Inflammatory macrophage (primary cell): Measurements from ENCODE around the gene LRIT1.

Source experiments
- DNase-seq, 2 donors: peaks; one replicate each; pipeline ENCODE4 v3.0.0-alpha.2; 2020 to 2022

The LRIT1 gene

DNA sequence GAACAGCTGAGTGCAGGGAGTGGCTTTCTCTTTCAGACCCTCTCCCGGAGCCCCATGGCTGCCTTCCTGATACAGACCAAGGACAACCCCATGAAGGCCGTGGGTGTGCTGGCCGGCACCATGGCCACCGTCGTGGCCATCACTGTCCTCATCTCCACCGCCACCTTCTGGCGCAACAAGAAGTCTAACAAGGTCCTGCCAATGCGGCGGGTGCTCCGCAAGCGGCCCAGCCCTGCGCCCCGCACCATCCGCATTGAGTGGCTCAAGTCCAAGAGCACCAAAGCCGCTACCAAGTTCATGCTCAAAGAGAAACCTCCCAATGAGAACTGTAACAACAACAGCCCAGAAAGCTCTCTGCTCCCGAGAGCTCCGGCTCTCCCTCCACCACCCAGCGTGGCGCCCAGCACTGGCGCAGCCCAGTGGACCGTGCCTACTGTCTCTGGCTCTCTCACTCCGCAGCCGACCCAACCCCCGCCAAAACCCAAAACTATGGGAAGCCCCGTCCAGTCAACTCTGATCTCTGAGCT, 27.2 kb downstream of the LRIT1 start:
- DNase-seq, result no peak

- DNase-seq, result no peak
These were observed 28.3 kb downstream of the LRIT1 start for GRCh38 chr10:84213076-84213475.

DNA sequence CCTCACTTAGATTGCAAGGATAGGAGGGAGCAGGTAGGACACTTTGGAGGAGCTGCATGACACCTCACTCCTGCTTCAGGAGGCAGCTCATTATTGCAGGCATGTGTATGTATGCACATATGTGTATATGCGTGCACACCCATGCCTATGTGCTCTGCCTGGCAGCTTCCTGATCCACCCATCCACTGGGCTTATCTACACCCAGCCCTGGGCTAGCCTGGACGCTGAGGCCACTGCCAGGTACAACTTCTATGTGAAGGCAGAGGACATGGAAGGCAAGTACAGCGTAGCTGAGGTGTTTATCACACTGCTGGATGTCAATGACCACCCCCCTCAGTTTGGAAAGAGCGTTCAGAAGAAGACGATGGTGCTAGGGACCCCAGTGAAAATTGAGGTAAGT, 29.3 kb downstream of the LRIT1 start:
- DNase-seq, result no peak

DNA sequence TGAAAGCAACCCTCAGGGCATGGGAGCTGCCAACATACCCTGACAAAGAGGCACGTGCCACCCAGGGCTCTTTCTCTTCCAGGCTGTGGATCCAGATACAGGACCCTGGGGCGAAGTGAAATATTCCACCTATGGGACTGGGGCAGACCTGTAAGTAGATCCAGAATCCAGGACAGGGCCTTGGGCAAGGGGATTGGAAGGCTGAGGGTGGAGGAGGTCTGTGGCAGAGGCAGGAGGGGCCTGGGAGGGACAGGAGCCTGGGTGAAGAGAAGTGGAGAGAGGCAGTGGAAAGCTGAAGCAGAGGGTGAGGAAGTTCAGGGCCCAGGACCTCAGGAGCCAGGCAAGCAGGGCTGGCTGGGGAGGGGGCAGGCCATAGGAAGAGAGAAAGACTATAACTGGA, 29.8 kb downstream of the LRIT1 start:
- DNase-seq, result no peak

GRCh38 chr10:84208023-84208422, 33.3 kb downstream of the LRIT1 start:
- no peak for DNase-seq

- no peak for DNase-seq
These were observed 35.4 kb downstream of the LRIT1 start for GRCh38 chr10:84205853-84206525.

DNA sequence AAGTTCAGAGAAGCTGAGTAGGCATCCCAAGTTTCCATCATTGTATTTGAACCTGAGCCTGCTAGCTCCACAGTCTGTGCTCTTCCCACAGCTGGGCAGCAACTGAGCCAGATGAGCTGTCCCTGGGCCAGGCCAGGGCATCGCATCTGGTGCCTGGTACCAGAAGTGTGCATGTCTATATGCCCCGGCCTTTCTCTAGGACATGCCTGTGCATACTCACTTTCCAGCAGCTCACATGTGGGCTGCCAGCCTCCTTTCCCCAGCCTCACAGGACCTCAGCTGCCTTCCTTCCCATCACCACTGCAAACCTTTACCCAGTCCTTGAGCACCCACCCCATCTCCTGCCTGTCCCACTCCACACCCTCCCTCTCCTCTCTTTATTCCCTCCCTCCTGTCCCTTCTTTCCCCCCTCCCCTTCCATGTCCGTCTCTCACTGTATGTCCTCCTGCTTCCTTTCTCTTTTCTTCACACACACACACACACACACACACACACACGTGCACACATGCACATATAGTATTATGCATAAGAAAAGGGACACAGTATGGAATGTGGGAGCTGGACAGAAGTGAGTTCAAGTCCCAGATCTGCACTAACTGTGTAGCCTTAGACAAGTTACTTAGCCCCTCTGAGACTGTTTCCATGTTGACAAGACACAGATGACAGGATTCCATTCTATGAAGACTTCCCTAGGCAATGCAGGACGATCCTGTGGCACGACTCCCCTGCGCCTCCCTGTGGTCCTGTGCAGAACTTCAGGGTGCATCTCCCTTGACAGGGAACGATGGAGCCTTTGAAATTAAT, 36.1 kb downstream of the LRIT1 start:
- DNase-seq, result peak; percentile 63 to 64

GRCh38 chr10:84204610-84205009, 36.7 kb downstream of the LRIT1 start:
- DNase-seq, result no peak

DNA sequence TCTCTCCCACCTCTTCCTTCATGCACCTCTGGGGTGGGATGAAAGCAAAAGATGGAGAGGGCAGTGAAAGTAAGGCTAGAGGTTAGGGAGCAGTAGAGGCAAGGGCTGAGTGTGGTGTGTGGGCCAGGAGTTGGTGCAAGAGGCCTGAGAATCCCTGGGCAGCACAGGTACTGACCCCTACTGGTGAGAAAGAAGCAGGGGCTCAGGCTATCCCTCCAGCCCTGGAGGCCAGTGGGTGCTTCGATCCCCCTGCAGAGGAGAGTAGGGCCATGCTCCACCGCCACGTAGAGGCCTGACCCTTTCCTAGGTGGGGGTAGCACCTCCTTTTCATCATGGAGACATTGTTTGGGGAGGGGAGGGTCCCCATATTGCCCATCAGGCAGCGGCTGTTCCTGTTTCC, 37.2 kb downstream of the LRIT1 start:
- no peak for DNase-seq

GRCh38 chr10:84202349-84202748, 39.0 kb downstream of the LRIT1 start:
- DNase-seq, result no peak

DNA sequence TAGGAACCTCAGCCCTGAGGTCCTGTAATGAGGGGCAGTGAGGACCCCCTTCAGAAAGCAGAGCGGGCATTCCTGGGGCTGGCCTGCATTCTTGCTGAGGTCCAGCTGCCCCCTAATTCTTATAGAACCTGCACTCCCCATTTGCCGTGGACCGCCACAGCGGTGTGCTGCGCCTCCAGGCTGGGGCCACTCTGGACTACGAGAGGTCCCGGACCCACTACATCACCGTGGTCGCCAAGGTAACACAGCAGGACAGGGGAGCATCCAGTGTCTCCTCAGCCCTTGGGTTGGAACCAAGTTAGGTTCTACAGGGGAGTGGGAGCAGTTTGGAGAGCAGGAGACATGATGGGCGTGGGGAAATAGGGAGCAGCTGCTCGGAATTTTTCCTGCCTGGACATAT, 39.7 kb downstream of the LRIT1 start:
- no peak for DNase-seq

DNA sequence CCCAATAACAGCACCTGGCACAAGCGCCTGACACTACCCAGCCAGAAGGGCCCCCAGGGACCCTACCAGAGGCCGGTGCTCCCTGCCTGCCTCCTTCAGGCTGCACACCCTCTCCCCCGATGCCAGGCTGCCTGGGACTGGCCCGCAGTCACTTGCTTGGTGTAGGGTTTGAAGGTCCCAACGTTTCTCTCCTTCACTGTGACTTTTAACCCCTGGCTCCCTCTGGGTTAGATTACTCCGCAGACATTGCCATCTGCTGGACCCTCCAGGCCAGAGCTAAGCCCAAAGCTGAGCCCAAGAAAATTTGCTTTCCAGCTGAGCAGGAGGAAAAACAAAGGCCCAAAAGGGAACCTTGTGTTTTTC, 40.1 kb downstream of the LRIT1 start:
- no peak for DNase-seq

- no peak for DNase-seq
These were observed 40.7 kb downstream of the LRIT1 start for GRCh38 chr10:84200537-84201243.

DNA sequence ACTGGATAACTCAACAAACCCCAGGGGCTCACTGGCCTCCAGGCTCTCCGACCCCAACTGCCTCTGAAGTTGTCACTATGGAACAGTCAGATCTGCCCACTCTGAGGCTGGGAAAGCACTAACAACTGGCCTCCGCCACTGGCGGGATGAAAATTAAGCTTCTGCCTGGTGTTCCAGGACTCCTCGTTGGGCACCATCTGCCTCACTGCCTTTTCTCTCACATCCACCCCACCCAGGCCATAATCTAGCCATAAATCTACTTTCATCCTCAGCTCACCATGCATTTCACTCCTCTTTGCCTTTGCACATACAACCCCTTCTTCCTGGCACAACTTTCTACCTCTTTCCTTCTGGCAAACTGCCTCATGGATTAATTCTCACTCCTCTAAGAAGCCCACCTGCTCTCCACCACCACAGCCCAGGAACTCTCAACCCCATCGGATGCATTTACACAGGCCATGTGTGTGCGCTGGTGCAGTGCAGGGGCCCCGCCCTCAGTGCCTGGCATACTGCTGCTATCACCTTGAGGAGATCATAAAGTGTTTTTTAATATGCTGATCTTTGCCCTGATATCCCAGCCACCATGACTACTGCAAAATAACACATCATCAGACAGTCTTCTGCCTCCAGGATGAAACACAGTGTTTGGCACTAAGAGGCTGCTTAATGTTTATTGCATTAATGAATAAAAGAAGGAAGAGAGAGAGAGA, 43.0 kb downstream of the LRIT1 start:
- no peak for DNase-seq

DNA sequence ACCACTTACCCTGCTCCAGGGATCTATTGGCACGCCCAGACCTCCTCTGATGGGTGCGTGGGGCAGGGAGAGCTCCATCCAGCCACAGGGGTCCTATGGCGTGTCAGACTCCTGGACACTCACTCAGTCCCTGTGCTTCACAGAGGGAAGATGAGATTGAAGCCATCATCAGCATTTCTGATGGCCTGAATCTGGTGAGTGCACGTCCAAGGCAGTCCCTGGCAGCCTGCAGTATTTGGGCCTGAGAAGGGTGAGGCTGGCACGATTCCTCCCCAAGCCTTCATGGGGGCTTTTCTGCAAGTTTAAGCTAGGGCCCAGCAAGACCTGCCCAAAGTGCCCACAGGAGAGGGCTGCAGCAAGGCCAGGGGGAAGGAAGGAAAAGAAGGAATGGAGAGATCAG, 43.7 kb downstream of the LRIT1 start:
- no peak for DNase-seq

- no peak for DNase-seq
These were observed 44.4 kb downstream of the LRIT1 start for GRCh38 chr10:84196941-84197340.

GRCh38 chr10:84196083-84196482, 45.3 kb downstream of the LRIT1 start:
- DNase-seq, result no peak

GRCh38 chr10:84195044-84195830, 46.1 kb downstream of the LRIT1 start:
- DNase-seq, result no peak

GRCh38 chr10:84194424-84195043, 46.8 kb downstream of the LRIT1 start, which contains the start of gene CDHR1:
TSS of gene CDHR1 (plus strand) at chr10:84194537. CDS start at chr10:84194761, 224 bp downstream.
- no peak for DNase-seq

DNA sequence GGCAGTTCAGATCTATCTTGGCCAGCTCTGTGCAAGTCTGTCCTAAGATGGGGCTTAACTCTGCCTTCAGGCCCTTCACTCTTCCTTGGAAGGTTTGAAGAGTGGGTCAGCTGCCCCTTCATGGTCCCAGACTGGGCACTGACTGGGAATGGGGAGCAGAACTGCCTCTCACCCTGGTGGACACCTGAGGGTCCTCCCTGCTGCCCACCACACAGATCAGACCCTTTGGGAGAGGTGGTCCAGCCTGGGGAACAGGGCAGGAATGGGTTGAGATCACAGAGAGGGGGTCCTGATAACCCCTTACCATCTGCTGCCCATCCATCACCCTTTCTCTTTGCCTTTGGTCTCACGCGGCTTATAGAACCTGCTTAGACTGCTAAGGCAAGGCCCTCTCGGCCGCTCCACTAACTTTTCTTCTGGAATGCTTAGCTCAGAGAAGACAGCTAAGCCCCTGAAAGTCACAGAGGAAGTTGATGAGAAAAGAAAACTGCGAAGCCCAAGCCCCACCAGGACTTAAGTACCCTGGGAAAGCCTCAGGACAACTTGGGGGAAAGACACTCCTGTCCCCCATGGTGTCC, 47.4 kb downstream of the LRIT1 start:
- no peak for DNase-seq

DNA sequence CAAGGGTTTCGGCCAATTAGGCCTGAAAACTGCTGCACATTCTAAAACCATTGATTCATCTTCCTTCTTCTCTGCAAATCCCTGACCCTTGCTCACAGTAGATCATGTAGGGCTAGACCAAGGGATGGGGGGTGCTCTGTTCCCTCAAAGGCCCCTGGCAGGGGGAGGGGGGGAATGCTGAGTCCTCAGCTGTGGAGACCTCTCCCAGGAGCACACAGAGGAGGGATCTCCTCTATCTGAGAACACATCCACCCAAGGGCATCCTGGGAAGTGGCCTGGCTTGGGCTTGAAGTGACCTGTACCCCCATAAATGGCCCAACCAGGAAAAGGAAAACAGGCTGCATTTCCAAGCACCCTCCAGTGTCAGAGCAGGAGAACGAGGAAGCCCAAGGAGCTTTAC, 48.0 kb downstream of the LRIT1 start:
- DNase-seq, result no peak
